GM12878 (cell line): Measurements from ENCODE around the gene SDF4. TPM values are rescaled to one million over a fixed set of nuclear protein-coding genes. Genes with fewer than 3 reads are reported as not detected.

Experiments used
- ATAC-seq: fragments of 200-7000 bp; cut with Tn5 transposase; 3 replicates; pipeline ENCODE4 v1.9.1; 2020; ENCODE audit warnings: mild to moderate bottlenecking, moderate library complexity
- BruUV-seq: library from RNA; stranded (reverse); fragments of 400-500 nt; replicated peaks from 2 replicates; lab custom pipeline; 2021; lab: Mats Ljungman, UMichigan
- CTCF ChIA-PET: fragments of 300-600 bp; sonication (Branson Sonifier 250); formaldehyde crosslinking; extraction: SDS; loops from one replicate; lab custom pipeline; 2021; ENCODE audit warnings: inconsistent platforms; lab: Yijun Ruan, JAX
- POLR2A ChIA-PET: fragments of 350-600 bp; formaldehyde crosslinking; extraction: SDS; loops from one replicate; lab custom pipeline; 2021; ENCODE audit warnings: inconsistent platforms; lab: Charles Lee
- RAD21 ChIA-PET: fragments of 300-600 bp; sonication (Branson Sonifier 250); formaldehyde crosslinking; loops from one replicate; lab custom pipeline; 2023; ENCODE audit warnings: antibody characterized with exemption; ENCODE audit not compliant: unreplicated experiment; lab: Charles Lee
- SMC1A ChIA-PET: fragments of 300-600 bp; sonication (Branson Sonifier 250); formaldehyde crosslinking; loops from one replicate; lab custom pipeline; 2023; ENCODE audit not compliant: unreplicated experiment, uncharacterized antibody; lab: Charles Lee
- DNase-seq: peaks from one replicate; pipeline ENCODE4 v3.0.0-alpha.2; 2011; ENCODE audit warnings: low read depth, low spot score
- FAIRE-seq: peaks from 3 replicates; lab custom pipeline; 2011; peaks lifted over from hg19 to GRCh38; lab: Jason Lieb, UNC
- H2AFZ ChIP-seq: 2 replicates; pipeline ENCODE4 v1.6.0; 2011; ENCODE audit warnings: low read depth, low read length, control low read depth; ENCODE audit not compliant: control insufficient read depth
- H3K27ac ChIP-seq: 2 replicates; pipeline ENCODE4 v1.5.1; 2011; ENCODE audit warnings: control low read depth; ENCODE audit not compliant: control insufficient read depth, insufficient read depth
- H3K27me3 ChIP-seq, 2 experiments: replicated peaks in 1 of 2; 2 replicates each; pipeline versions ENCODE4 v1.6.0 to v1.6.1; 2011; ENCODE audit warnings: low read length in 1 of 2; ENCODE audit not compliant: control insufficient read depth in 2 of 2, insufficient read depth in 2 of 2
- H3K36me3 ChIP-seq, 2 experiments: 2 replicates each; pipeline ENCODE4 v1.5.1; 2011; ENCODE audit warnings: low read length in 1 of 2; ENCODE audit not compliant: control insufficient read depth in 2 of 2, insufficient read depth in 2 of 2
- H3K4me1 ChIP-seq: 2 replicates; pipeline ENCODE4 v1.6.1; 2011; ENCODE audit warnings: mild to moderate bottlenecking, low read length, moderate library complexity, mixed read lengths; ENCODE audit not compliant: control insufficient read depth, insufficient read depth
- H3K4me2 ChIP-seq: 2 replicates; pipeline ENCODE4 v1.6.0; 2011; ENCODE audit warnings: control low read depth; ENCODE audit not compliant: control insufficient read depth, insufficient read depth
- H3K4me3 ChIP-seq: fragments of 200-600 bp; sonication (generic); 2 replicates; pipeline ENCODE4 v1.5.1; 2016
- H3K79me2 ChIP-seq: 2 replicates; pipeline ENCODE4 v1.6.0; 2011; ENCODE audit warnings: low read length; ENCODE audit not compliant: control insufficient read depth, insufficient read depth
- H3K9ac ChIP-seq: 2 replicates; pipeline ENCODE4 v1.8.0; 2011; ENCODE audit warnings: low read length, control low read depth, mixed read lengths; ENCODE audit not compliant: control insufficient read depth, insufficient read depth
- H3K9me3 ChIP-seq: replicated peaks from 3 replicates; pipeline ENCODE4 v1.5.1; 2011; ENCODE audit warnings: mild to moderate bottlenecking, low read length; ENCODE audit not compliant: control insufficient read depth, insufficient read depth
- H4K20me1 ChIP-seq: 2 replicates; pipeline ENCODE4 v1.6.0; 2011; ENCODE audit not compliant: control insufficient read depth, insufficient read depth
- CHD4 ChIP-seq: fragments of 200-600 bp; sonication (generic); IDR thresholded peaks from 2 replicates; pipeline ENCODE4 v1.6.1; 2016; ENCODE audit warnings: mild to moderate bottlenecking
- FOS ChIP-seq: IDR thresholded peaks from 3 replicates; pipeline ENCODE4 v1.6.1; 2011; ENCODE audit warnings: borderline replicate concordance; ENCODE audit not compliant: insufficient read length; ENCODE audit errors: extremely low read depth
- GABPA ChIP-seq: IDR thresholded peaks from 2 replicates; pipeline ENCODE4 v1.6.1; 2014; ENCODE audit warnings: antibody characterized with exemption, low read depth, mild to moderate bottlenecking, inconsistent platforms
- HDGF ChIP-seq: fragments of 450-650 bp; IDR thresholded peaks from 2 replicates; pipeline ENCODE4 v1.6.1; 2016; ENCODE audit warnings: antibody characterized with exemption
- RUNX3 ChIP-seq: IDR thresholded peaks from 2 replicates; pipeline ENCODE4 v1.6.1; 2012; ENCODE audit warnings: low read length, inconsistent platforms
- SPI1 ChIP-seq: IDR thresholded peaks from 2 replicates; pipeline ENCODE4 v1.6.1; 2011; ENCODE audit warnings: low read depth, mild to moderate bottlenecking, low read length, moderate library complexity, borderline replicate concordance; ENCODE audit not compliant: insufficient read depth
- SRF ChIP-seq, 2 experiments: IDR thresholded peaks; 2 replicates each; pipeline ENCODE4 v1.6.1; 2011; ENCODE audit warnings: low read depth in 2 of 2, low read length in 2 of 2, mild to moderate bottlenecking in 1 of 2, moderate library complexity in 1 of 2
- WGBS: methylation state at CpG from one replicate; pipeline ENCODE4 v1.1.6; 2016; ENCODE audit warnings: low lambda C conversion rate; ENCODE audit not compliant: insufficient replicate concordance, insufficient coverage; ENCODE audit errors: missing lambda C conversion rate; 5-methylcytosine and 5-hydroxymethylcytosine counted together
- in situ Hi-C: fragments of 300-500 bp; cut with MboI; formaldehyde crosslinking; loops from 9 replicates; pipeline ENCODE4 v1.14.3; 2018; ENCODE audit warnings: mixed read lengths
- intact Hi-C: fragments of 100-400 bp; cut with micrococcal nuclease; formaldehyde crosslinking; loops from one replicate; pipeline ENCODE4 v1.14.2; 2022; ENCODE audit not compliant: unreplicated experiment
- polyA plus RNA-seq, 11 experiments: library from polyadenylated mRNA; depleted of rRNA in 4 of 11; unstranded in 6 of 11; stranded (reverse) in 5 of 11; fragments of >200 nt; fragmentation: Nextera tagmentation in 4 of 11; fragmentation: Illumina TruSeq in 1 of 11; extraction: Ambion mirVana in 4 of 11; extraction: Trizol in 1 of 11; gene quantifications; 1 replicate in 1 of 11; 2 replicates in 10 of 11; pipeline versions ENCODE4 v1.2.1 to v1.2.3, GENCODE V29; 2011 to 2016; ENCODE audit warnings: inconsistent platforms in 2 of 11, missing spikeins in 2 of 11, low read depth in 1 of 11
- total RNA-seq, 4 experiments: library from RNA; depleted of rRNA in 3 of 4; stranded (reverse); fragments of >200 nt in 3 of 4; fragmentation: Illumina TruSeq in 1 of 4; extraction: Trizol in 1 of 4; gene quantifications; 2 replicates each; pipeline versions ENCODE4 v1.2.1 to v1.2.3, GENCODE V29; 2013 to 2021

SDF4 gene
- total and polyA plus RNA-seq, 10 of the 15 experiments (the other 5 are each of a cell fraction or from before 2014, with no cell fraction given): 0.44 to 97.2 (median 40.2) TPM

DNA sequence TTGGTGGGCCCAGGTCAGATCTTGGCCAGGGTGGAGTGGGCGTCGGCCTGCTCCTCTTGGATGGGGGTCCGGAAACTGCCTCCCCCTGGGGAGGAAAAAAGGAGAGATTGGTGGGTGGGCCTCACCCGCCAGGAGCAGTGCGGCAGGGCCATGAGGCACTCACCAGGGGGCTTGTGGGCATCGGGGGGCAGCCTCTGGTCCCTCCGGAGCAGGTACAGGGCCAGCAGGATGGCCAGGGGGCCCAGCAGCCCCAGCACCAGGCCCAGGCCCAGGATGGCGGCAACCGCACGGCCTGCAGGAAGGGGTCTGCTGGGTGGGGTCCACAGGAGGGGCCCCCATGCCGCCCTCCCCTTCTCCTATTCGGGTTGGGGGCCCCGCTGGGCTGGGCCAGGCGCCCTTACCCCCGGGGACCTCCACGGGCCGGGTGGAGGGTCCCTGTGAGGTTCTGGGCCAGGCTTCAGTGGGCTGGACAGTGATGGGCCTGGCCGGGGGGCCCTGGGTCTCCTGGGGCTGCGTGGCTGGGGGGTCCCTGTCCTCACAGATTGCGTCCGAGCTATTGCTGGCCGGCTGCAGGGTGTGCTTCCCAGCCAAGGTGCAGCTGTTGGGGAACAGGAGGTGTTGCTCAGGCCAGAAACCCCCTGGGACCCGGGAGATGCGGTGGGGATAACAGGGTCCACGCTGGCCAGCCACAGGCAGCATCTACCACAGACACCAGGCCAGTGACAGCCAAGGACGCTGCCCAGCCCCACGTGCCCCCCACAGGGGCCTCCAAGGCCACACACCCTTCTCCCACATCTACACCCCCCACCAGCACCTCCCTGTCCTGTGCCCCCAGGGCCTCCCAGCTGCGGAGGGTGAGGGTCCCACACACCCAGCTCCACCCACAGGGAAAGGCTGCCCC is 20.0 kb downstream of the SDF4 start:
- no peak overlapping the region for H2AFZ ChIP-seq
- RAD21 ChIA-PET: interaction anchor here (1.1 to 2.1 kb wide), 4 partner anchors 19 to 193 kb away, joined by 3 to 10 read pairs (median 8); no protein-coding TSS in a partner anchor
- no peak overlapping the region for H3K4me3 ChIP-seq
- H4K20me1 ChIP-seq: no peaks in the 10 kb centered on the region
- WGBS: 59% methylated on average over 21 of the region's 28 CpGs
- no peak overlapping the region for H3K27ac ChIP-seq
- in situ Hi-C loops (no loop called here), intact Hi-C loops (no loop called here)
- TF ChIP-seq CHD4 (no peak), SRF (IDR thresholded peaks at IDR 0.05; ENCODE audit: low read depth in 2 of 2, low read length in 2 of 2) (no peak), RUNX3 (no peak), SPI1 (no peak), FOS (no peak), HDGF (0 out of 2 replicates have a peak, but pooled peaks have one; percentile 11), GABPA (no peak)
- no peaks in the 10 kb centered on the region for H3K79me2 ChIP-seq
- CTCF ChIA-PET: interaction anchor here (0.6 to 2.2 kb wide), 2 partner anchors 19 to 23 kb away, joined by 3 to 8 read pairs; no protein-coding TSS in a partner anchor
- peaks cover 0 to 3% of the 10 kb centered on the region in 2 experiments; a peak in 2 of 4 replicates for H3K36me3 ChIP-seq
- no peaks in the 10 kb centered on the region for H3K9me3 ChIP-seq
- SMC1A ChIA-PET: interaction anchor here (0.7 to 1.4 kb wide), 2 partner anchors 46 to 89 kb away, joined by 3 to 4 read pairs; no protein-coding TSS in a partner anchor
- FAIRE-seq: no peak
- H3K9ac ChIP-seq: no peak overlapping the region
- no peak for DNase-seq
- ATAC-seq: no peak
- no TSS peak for BruUV-seq
- H3K27me3 ChIP-seq: peaks cover 0 to 6% of the 10 kb centered on the region in 2 experiments; a peak in 1 of 4 replicates
- H3K4me2 ChIP-seq: no peak overlapping the region
- peaks cover 48% of the 10 kb centered on the region for H3K4me1 ChIP-seq
- POLR2A ChIA-PET: interaction anchor here (2.2 kb wide), 1 partner anchor 40 kb away, joined by 7 read pairs; no protein-coding TSS in a partner anchor
